K562 (cell line): Measurements from ENCODE around the gene ARHGAP24. TPM values are rescaled to one million over a fixed set of nuclear protein-coding genes. Genes with fewer than 3 reads are reported as not detected.
A peak's percentile ranks its signal among the peaks of the same experiment; 100 is the strongest.

Source experiments
- ARID1B ChIP-seq: fragments of 450-650 bp; IDR thresholded peaks from 2 replicates; pipeline ENCODE4 v1.6.1; 2016; ENCODE audit warnings: antibody characterized with exemption, mild to moderate bottlenecking, inconsistent platforms
- CC2D1A ChIP-seq: fragments of 450-650 bp; IDR thresholded peaks from 2 replicates; pipeline ENCODE4 v1.6.1; 2017; ENCODE audit warnings: mild to moderate bottlenecking
- CEBPB ChIP-seq: fragments of 450-650 bp; IDR thresholded peaks from 2 replicates; pipeline ENCODE4 v1.6.1; 2016; ENCODE audit warnings: missing genetic modification characterization, missing compliant biosample characterization
- EP300 ChIP-seq: IDR thresholded peaks from 2 replicates; pipeline ENCODE4 v1.6.1; 2012; ENCODE audit warnings: low read length, improper control_type of control experiment
- MEF2A ChIP-seq: IDR thresholded peaks from 2 replicates; pipeline ENCODE4 v1.6.1; 2011; ENCODE audit warnings: low read depth, mild to moderate bottlenecking, low read length, moderate library complexity; ENCODE audit not compliant: control insufficient read depth
- MEF2D ChIP-seq: conservative IDR thresholded peaks from 2 replicates; pipeline ENCODE4 v1.6.1; 2016; ENCODE audit warnings: low read depth, missing genetic modification characterization, missing compliant biosample characterization
- MTA2 ChIP-seq: fragments of 450-650 bp; IDR thresholded peaks from 2 replicates; pipeline ENCODE4 v1.6.1; 2016; ENCODE audit warnings: low read depth
- MYBL2 ChIP-seq, 2 experiments: fragments of 450-650 bp in 1 of 2; sonication (generic) in 1 of 2; formaldehyde crosslinking in 1 of 2; IDR thresholded peaks; 2 replicates each; pipeline versions ENCODE4 v1.6.1 to v1.8.1; 2017 to 2022; ENCODE audit warnings: borderline replicate concordance in 1 of 2, inconsistent platforms in 1 of 2, low read depth in 1 of 2, mild to moderate bottlenecking in 1 of 2, missing genetic modification reagents in 1 of 2, moderate library complexity in 1 of 2
- NCOA4 ChIP-seq: fragments of 450-650 bp; IDR thresholded peaks from 2 replicates; pipeline ENCODE4 v1.6.1; 2018; ENCODE audit warnings: mild to moderate bottlenecking; ENCODE audit not compliant: partially characterized antibody
- NCOR1 ChIP-seq: fragments of 450-650 bp; IDR thresholded peaks from 2 replicates; pipeline ENCODE4 v1.6.1; 2016; ENCODE audit warnings: mild to moderate bottlenecking, moderate library complexity
- NR0B1 ChIP-seq: fragments of 450-650 bp; IDR thresholded peaks from one replicate; pipeline ENCODE4 v1.6.1; 2018; ENCODE audit warnings: mild to moderate bottlenecking, moderate library complexity; ENCODE audit not compliant: partially characterized antibody
- TAL1 ChIP-seq: fragments of 450-650 bp; IDR thresholded peaks from 2 replicates; pipeline ENCODE4 v1.6.1; 2016; ENCODE audit warnings: mild to moderate bottlenecking
- TCF3 ChIP-seq: sonication (generic); formaldehyde crosslinking; IDR thresholded peaks from 2 replicates; pipeline ENCODE4 v1.4.0; 2020; ENCODE audit warnings: mild to moderate bottlenecking, missing genetic modification reagents
- TFE3 ChIP-seq: fragments of 450-650 bp; formaldehyde crosslinking; IDR thresholded peaks from 2 replicates; pipeline ENCODE4 v1.4.0; 2020; ENCODE audit warnings: mild to moderate bottlenecking, mixed read lengths
- THAP12 ChIP-seq: fragments of 250-450 bp; sonication (Bioruptor Pico); IDR thresholded peaks from 2 replicates; pipeline ENCODE4 v1.9.0; 2021; ENCODE audit warnings: mild to moderate bottlenecking, inconsistent platforms
- ZEB2 ChIP-seq: fragments of 450-650 bp; IDR thresholded peaks from 2 replicates; pipeline ENCODE4 v1.6.1; 2016
- ZNF263 ChIP-seq: sonication (generic); formaldehyde crosslinking; IDR thresholded peaks from 2 replicates; pipeline ENCODE4 v1.8.0; 2022; ENCODE audit warnings: mild to moderate bottlenecking, missing genetic modification reagents, borderline replicate concordance
- polyA plus RNA-seq, 8 experiments: library from polyadenylated mRNA; depleted of rRNA in 4 of 8; stranded (reverse) in 5 of 8; unstranded in 3 of 8; fragments of >200 nt; fragmentation: Nextera tagmentation in 2 of 8; fragmentation: Illumina TruSeq in 1 of 8; extraction: Ambion mirVana in 2 of 8; extraction: Trizol in 1 of 8; gene quantifications; 2 replicates each; pipeline versions ENCODE4 v1.2.1 to v1.2.3, GENCODE V29; 2011 to 2014; ENCODE audit warnings: inconsistent platforms in 1 of 8, missing spikeins in 1 of 8
- total RNA-seq, 7 experiments: library from RNA; depleted of rRNA in 6 of 7; stranded (reverse); fragments of >200 nt in 6 of 7; fragmentation: Illumina TruSeq in 2 of 7; extraction: Trizol in 2 of 7; gene quantifications; 2 replicates each; pipeline versions ENCODE4 v1.2.1 to v1.2.3, GENCODE V29; 2011 to 2021; ENCODE audit warnings: low replicate concordance in 1 of 7
- TF ChIP-seq, protein P1 (sequence below): fragments of 450-650 bp; IDR thresholded peaks from 2 replicates; pipeline ENCODE4 v1.6.1; 2017; ENCODE audit warnings: mild to moderate bottlenecking, moderate library complexity
- TF ChIP-seq, protein P2 (sequence below): fragments of 450-650 bp; formaldehyde crosslinking; IDR thresholded peaks from 2 replicates; pipeline ENCODE4 v1.4.0; 2020; ENCODE audit warnings: mild to moderate bottlenecking, moderate library complexity

The ARHGAP24 gene
- total and polyA plus RNA-seq, 9 of the 15 experiments (the other 6 are each of a cell fraction or from before 2014, with no cell fraction given): 8.0 to 22.6 (median 14.0) TPM

DNA sequence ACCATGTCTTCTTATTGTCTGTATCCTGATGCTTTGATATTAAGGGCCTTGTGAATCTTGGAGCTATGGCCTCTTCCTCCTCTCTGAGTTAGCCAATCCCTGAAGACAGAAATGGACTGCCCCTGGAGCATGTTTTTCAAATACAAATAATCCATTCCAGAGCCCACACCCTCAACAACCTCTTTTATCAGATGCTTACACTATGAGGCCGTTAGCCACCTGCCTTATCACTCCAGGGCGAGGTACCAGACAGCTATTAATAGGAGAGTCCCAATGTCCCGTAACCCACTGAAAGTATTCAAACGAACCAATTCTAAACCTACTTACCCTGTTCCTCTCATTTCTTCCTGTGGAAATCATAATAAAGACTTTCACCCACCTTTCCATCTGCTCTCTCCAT is 165.0 kb downstream of the ARHGAP24 start (continued):
- TF ChIP-seq TFE3 (no peak), MEF2A (peak; percentile 56), NCOR1 (peak; percentile 28; the same call in 1 of the 2 replicates), MEF2D (tag) (peak; percentile 45; the same call in 1 of the 2 replicates), EP300 (peak; percentile 40; the same call in 1 of the 2 replicates), THAP12 (no peak), NR0B1 (no peak), TAL1 (peak; percentile 34; the same call in 1 of the 2 replicates), CC2D1A (0 out of 2 replicates have a peak, but pooled peaks have one; percentile 32), ARID1B (peak; percentile 46; the same call in 1 of the 2 replicates), ZEB2 (peak; percentile 38; the same call in 1 of the 2 replicates), TCF3 (CRISPR knock-in tag) (peak; percentile 46; the same call in 1 of the 2 replicates), ZNF263 (CRISPR knock-in tag) (no peak), MYBL2 (IDR thresholded peaks at IDR 0.05; ENCODE audit: low read depth) (peak; percentile 85), MYBL2 (CRISPR knock-in tag; IDR thresholded peaks at IDR 0.05; ENCODE audit: borderline replicate concordance) (no peak), MTA2 (0 out of 2 replicates have a peak, but pooled peaks have one; percentile 11), CEBPB (tag) (no peak), NCOA4 (no peak)
- TF ChIP-seq, protein P1, sequence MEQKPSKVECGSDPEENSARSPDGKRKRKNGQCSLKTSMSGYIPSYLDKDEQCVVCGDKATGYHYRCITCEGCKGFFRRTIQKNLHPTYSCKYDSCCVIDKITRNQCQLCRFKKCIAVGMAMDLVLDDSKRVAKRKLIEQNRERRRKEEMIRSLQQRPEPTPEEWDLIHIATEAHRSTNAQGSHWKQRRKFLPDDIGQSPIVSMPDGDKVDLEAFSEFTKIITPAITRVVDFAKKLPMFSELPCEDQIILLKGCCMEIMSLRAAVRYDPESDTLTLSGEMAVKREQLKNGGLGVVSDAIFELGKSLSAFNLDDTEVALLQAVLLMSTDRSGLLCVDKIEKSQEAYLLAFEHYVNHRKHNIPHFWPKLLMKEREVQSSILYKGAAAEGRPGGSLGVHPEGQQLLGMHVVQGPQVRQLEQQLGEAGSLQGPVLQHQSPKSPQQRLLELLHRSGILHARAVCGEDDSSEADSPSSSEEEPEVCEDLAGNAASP: no peak
- TF ChIP-seq, protein P2, sequence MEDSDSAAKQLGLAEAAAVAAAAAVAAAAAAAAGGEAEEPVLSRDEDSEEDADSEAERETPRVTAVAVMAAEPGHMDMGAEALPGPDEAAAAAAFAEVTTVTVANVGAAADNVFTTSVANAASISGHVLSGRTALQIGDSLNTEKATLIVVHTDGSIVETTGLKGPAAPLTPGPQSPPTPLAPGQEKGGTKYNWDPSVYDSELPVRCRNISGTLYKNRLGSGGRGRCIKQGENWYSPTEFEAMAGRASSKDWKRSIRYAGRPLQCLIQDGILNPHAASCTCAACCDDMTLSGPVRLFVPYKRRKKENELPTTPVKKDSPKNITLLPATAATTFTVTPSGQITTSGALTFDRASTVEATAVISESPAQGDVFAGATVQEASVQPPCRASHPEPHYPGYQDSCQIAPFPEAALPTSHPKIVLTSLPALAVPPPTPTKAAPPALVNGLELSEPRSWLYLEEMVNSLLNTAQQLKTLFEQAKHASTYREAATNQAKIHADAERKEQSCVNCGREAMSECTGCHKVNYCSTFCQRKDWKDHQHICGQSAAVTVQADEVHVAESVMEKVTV (CRISPR knock-in tag): no peak
- TF ChIP-seq, all 486 proteins: peak for 16
